Breast epithelium (tissue), 4 donors: ENCODE data around the gene DEPP1. TPM values are rescaled to one million over a fixed set of nuclear protein-coding genes. Genes with fewer than 3 reads are reported as not detected.

Experiments
- DNase-seq, 2 donors: peaks; one replicate each; pipeline ENCODE4 v3.0.0-alpha.2; 2019; ENCODE audit warnings: low spot score in 2 of 2
- H3K27ac ChIP-seq, 2 donors: fragments of 200-600 bp; sonication (generic) in 1 of 2; one replicate each; pipeline ENCODE4 v1.5.1; 2016 to 2019; ENCODE audit warnings: mild to moderate bottlenecking in 1 of 2
- H3K27me3 ChIP-seq, 2 donors: fragments of 200-600 bp; sonication (generic) in 1 of 2; one replicate each; pipeline versions ENCODE4 v1.5.1 to v1.6.0; 2017 to 2019; ENCODE audit warnings: control low read depth in 1 of 2, mild to moderate bottlenecking in 1 of 2
- H3K36me3 ChIP-seq: fragments of 200-600 bp; one replicate; pipeline ENCODE4 v1.5.1; 2019
- H3K4me1 ChIP-seq, 2 donors: fragments of 200-600 bp; sonication (generic); one replicate each; pipeline ENCODE4 v1.5.1; 2016 to 2019; ENCODE audit warnings: control low read depth in 1 of 2
- H3K4me3 ChIP-seq, 3 donors: fragments of 200-600 bp; sonication (generic); 1 replicate in 2 of 3; 2 replicates in 1 of 3; pipeline ENCODE4 v1.5.1; 2016 to 2019; ENCODE audit warnings: mild to moderate bottlenecking in 3 of 3, moderate library complexity in 2 of 3
- H3K9me3 ChIP-seq, 2 donors: fragments of 200-600 bp; sonication (generic) in 1 of 2; one replicate each; pipeline ENCODE4 v1.5.1; 2016 to 2019; ENCODE audit warnings: control low read depth in 1 of 2
- POLR2A ChIP-seq: fragments of 450-650 bp; IDR thresholded peaks from one replicate; pipeline ENCODE4 v1.6.1; 2016; ENCODE audit warnings: antibody characterized with exemption, mild to moderate bottlenecking, moderate library complexity
- POLR2AphosphoS5 ChIP-seq, 3 donors: sonication (generic); formaldehyde crosslinking; IDR thresholded peaks; one replicate each; pipeline ENCODE4 v1.6.1; 2017; ENCODE audit warnings: antibody characterized with exemption in 3 of 3
- intact Hi-C: fragments of 100-400 bp; cut with DNase I; formaldehyde crosslinking; loops from one replicate; pipeline ENCODE4 v1.15.1; 2023; ENCODE audit warnings: low total_unique reads
- total RNA-seq, 3 donors: library from RNA; depleted of rRNA; stranded (reverse); fragments of >200 nt; gene quantifications; one replicate each; pipeline ENCODE4 v1.1.0, GENCODE V29; 2016
- TF ChIP-seq, protein P1 (sequence below), 3 donors: fragments of 450-650 bp; IDR thresholded peaks; one replicate each; pipeline ENCODE4 v1.5.1; 2016 to 2017; ENCODE audit warnings: antibody characterized with exemption in 3 of 3, mild to moderate bottlenecking in 3 of 3, moderate library complexity in 3 of 3

Gene DEPP1
- total RNA-seq, 3 donors from 2014 or later = 139 to 2,057 (median 460) TPM

DNA sequence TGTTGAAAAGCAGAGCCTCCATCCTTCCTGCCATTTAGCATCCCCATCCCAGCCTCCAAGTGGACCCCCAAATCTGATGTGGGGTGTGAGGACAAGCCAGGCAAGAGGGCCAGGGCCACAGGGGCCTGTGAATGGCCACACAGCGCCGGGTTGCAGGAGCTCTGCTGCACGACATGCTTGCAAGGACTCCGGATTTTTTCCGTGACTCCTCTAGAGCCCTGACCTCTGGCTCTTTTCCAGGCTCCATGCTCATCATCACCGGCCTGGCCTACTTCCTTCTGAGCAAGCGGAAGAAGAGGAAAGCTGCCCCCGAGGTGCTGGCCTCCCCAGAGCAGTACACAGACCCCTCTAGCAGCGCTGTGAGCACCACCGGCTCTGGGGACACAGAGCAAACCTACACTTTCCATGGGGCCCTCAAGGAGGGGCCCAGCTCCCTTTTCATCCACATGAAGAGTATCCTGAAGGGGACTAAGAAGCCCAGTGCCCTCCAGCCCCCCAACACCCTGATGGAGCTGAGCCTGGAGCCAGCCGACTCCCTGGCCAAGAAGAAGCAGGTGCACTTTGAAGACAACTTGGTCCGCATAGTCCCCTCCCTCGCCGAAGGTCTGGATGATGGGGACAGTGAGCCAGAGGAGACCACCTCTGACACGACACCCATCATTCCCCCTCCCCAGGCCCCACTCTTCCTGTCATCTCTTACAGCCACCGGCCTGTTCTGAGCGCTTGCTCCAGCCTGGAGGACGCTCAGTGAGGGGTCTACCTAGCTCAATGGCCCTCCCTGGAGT, 44.0 kb downstream of the DEPP1 start:
- Histone ChIP-seq H3K4me1 (peaks cover 0 to 12% of the 10 kb centered on the region in 2 donors), H3K36me3 (no peaks in the 10 kb centered on the region), H3K27ac (peak overlapping the region; percentile 72 to 80), H3K4me3 (no peak overlapping the region), H3K9me3 (no peaks in the 10 kb centered on the region), H3K27me3 (no peaks in the 10 kb centered on the region)
- intact Hi-C loops = no loop called here
- no peak for TF ChIP-seq POLR2AphosphoS5 (IDR thresholded peaks at IDR 0.05)
- TF ChIP-seq, protein P1, sequence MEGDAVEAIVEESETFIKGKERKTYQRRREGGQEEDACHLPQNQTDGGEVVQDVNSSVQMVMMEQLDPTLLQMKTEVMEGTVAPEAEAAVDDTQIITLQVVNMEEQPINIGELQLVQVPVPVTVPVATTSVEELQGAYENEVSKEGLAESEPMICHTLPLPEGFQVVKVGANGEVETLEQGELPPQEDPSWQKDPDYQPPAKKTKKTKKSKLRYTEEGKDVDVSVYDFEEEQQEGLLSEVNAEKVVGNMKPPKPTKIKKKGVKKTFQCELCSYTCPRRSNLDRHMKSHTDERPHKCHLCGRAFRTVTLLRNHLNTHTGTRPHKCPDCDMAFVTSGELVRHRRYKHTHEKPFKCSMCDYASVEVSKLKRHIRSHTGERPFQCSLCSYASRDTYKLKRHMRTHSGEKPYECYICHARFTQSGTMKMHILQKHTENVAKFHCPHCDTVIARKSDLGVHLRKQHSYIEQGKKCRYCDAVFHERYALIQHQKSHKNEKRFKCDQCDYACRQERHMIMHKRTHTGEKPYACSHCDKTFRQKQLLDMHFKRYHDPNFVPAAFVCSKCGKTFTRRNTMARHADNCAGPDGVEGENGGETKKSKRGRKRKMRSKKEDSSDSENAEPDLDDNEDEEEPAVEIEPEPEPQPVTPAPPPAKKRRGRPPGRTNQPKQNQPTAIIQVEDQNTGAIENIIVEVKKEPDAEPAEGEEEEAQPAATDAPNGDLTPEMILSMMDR (IDR thresholded peaks at IDR 0.05) = no peak
- TF ChIP-seq POLR2A = no peak
- no peak for DNase-seq

DNA sequence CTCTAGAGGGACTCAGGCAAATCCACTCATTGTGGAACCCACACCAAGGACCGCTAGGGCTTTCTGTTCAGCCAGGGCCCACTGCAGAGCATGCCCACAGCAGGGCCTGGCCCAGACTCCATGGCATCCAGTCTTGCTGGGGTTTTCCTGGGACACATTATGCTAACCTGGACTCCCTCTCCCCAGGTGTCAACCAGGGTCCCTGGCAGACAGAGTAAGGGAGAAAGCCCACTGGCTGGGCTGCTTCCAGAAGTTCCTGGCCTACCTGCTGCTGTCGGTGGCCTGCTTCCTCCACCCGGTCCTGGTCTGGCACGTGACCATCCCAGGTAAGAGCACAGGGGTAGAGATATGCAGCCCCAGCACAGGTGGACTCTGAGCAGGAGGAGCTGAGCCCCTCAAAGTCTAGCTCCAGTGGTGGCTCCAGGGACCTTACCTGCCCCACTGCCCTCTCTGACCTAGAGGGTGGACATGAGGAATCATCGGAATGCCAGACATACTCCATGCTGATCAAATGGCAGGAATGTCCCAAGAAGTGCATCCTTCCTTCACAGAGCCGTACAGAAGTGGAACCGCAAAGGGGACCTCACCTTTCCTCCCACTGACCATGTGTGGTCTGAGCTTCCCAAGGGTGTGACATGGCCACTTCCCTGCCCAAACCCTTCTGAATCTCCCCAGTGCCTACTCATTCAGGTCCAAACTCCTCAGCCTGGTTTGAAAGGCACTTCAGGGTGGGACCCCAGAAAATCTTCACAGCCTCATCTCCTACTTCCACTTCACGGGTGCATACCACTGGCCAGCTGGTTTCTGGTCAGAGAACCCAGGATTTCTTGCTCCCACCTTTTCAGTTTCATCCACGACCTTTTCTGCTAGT, 44.9 kb downstream of the DEPP1 start:
- intact Hi-C loops = no loop called here
- no peaks in the 10 kb centered on the region for H3K27me3 ChIP-seq
- TF ChIP-seq, protein P1 (IDR thresholded peaks at IDR 0.05) = no peak
- no peak for TF ChIP-seq POLR2AphosphoS5 (IDR thresholded peaks at IDR 0.05)
- no peak for TF ChIP-seq POLR2A
- H3K9me3 ChIP-seq = no peaks in the 10 kb centered on the region
- no peak overlapping the region for H3K4me3 ChIP-seq
- no peak for DNase-seq
- H3K36me3 ChIP-seq = no peaks in the 10 kb centered on the region
- H3K27ac ChIP-seq = no peak overlapping the region
- H3K4me1 ChIP-seq = peaks cover 0 to 12% of the 10 kb centered on the region in 2 donors

GRCh38 chr10:44932517-44933450, 45.8 kb downstream of the DEPP1 start:
- Histone ChIP-seq H3K4me1 (peaks cover 0 to 12% of the 10 kb centered on the region in 2 donors), H3K4me3 (no peak overlapping the region), H3K27me3 (no peaks in the 10 kb centered on the region), H3K9me3 (no peaks in the 10 kb centered on the region), H3K27ac (no peak overlapping the region), H3K36me3 (no peaks in the 10 kb centered on the region)
- peak; percentile 75 to 84 for DNase-seq
- TF ChIP-seq POLR2AphosphoS5 (IDR thresholded peaks at IDR 0.05) = peak in 2 of 3 donors; percentile 31 to 45
- TF ChIP-seq, protein P1 (IDR thresholded peaks at IDR 0.05) = peak; percentile 85 to 92 (median 91)
- TF ChIP-seq POLR2A = no peak
- intact Hi-C loops = no loop called here

DNA sequence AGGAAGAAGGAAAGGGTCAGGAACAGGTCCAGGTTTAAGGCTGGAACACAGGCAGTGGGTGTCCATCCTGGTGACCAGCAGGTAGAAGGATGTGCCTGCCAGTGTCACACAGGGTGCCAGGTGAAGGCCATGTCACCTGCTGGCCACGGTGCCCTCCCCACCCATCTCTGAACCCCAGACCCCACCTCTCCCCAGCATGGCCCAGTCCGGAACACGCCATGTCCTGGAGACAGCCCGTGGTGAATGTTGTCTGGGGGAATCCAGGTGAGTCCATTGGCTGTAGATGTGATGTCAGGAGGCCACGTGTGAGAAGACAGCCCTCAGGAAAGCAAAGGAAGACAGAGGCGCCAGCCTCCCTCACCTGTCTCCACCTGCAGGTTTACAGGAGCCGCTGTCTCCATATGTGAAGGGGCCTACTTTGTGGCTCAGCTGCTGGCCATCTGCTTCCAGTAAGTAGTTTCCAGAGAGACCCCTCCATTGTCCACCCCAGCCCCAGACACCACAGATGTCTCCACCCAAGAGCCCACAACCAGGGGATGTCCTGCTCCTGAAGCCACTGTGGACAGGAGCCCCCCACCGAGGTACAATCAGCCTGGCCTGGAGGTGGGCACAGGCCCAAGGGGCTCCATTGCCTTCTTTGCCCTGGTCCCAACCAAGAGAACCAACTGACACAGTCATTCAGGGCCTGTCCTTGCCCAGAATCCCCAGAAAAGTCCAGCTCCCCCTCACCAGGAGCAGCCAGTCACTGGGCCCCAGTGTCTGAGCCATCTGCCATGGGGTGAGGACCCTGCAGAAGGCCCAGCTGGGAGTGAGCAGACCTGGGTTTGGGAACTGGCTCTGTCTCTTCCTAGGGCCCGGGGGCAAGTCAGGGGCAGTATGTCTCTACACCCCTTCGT, 46.7 kb downstream of the DEPP1 start:
- Histone ChIP-seq H3K36me3 (no peaks in the 10 kb centered on the region), H3K4me1 (peaks cover 0 to 12% of the 10 kb centered on the region in 2 donors), H3K27me3 (no peaks in the 10 kb centered on the region), H3K27ac (no peak overlapping the region), H3K4me3 (no peak overlapping the region), H3K9me3 (no peaks in the 10 kb centered on the region)
- no peak for TF ChIP-seq POLR2AphosphoS5 (IDR thresholded peaks at IDR 0.05)
- TF ChIP-seq, protein P1 (IDR thresholded peaks at IDR 0.05) = no peak
- no peak for TF ChIP-seq POLR2A
- intact Hi-C loops = no loop called here
- no peak for DNase-seq
